IPS DF 4.7 (cell line): ENCODE measurements around the gene SLC6A2.

Experiments used
- DNase-seq: peaks from one replicate; pipeline ENCODE4 v3.0.0-alpha.2; 2013; ENCODE audit warnings: low spot score; ENCODE audit errors: extremely low read depth

SLC6A2 gene

GRCh38 chr16:55671206-55671973 lies 15.6 kb downstream of the SLC6A2 start:
- no peak for DNase-seq

- no peak for DNase-seq
Measured at GRCh38 chr16:55671974-55672280, 16.1 kb downstream of the SLC6A2 start.

GRCh38 chr16:55672471-55672870 lies 16.7 kb downstream of the SLC6A2 start:
- DNase-seq, result no peak

- no peak for DNase-seq
Measured at GRCh38 chr16:55678161-55678821, 22.5 kb downstream of the SLC6A2 start.

- DNase-seq, result no peak
Measured at GRCh38 chr16:55682086-55682485, 26.3 kb downstream of the SLC6A2 start.

- no peak for DNase-seq
Measured at GRCh38 chr16:55685973-55686372, 30.2 kb downstream of the SLC6A2 start.

GRCh38 chr16:55686671-55687070 lies 30.9 kb downstream of the SLC6A2 start:
- DNase-seq, result no peak

- DNase-seq, result no peak
Measured at GRCh38 chr16:55687802-55688201, 32.0 kb downstream of the SLC6A2 start.

- DNase-seq, result no peak
Measured at GRCh38 chr16:55690841-55691240, 35.1 kb downstream of the SLC6A2 start.

GRCh38 chr16:55691771-55692170 lies 36.0 kb downstream of the SLC6A2 start:
- DNase-seq, result no peak

GRCh38 chr16:55695595-55695994 lies 39.8 kb downstream of the SLC6A2 start:
- no peak for DNase-seq

GRCh38 chr16:55697867-55698266 lies 42.1 kb downstream of the SLC6A2 start:
- no peak for DNase-seq

GRCh38 chr16:55698331-55698730 lies 42.5 kb downstream of the SLC6A2 start:
- DNase-seq, result no peak

- no peak for DNase-seq
Measured at GRCh38 chr16:55698946-55699345, 43.2 kb downstream of the SLC6A2 start.

- DNase-seq, result no peak
Measured at GRCh38 chr16:55699616-55700015, 43.8 kb downstream of the SLC6A2 start.

- DNase-seq, result no peak
Measured at GRCh38 chr16:55700067-55700466, 44.3 kb downstream of the SLC6A2 start.

- DNase-seq, result no peak
Measured at GRCh38 chr16:55700961-55701360, 45.2 kb downstream of the SLC6A2 start.

GRCh38 chr16:55701442-55702319 lies 45.9 kb downstream of the SLC6A2 start:
- DNase-seq, result no peak

GRCh38 chr16:55703003-55704001 lies 47.5 kb downstream of the SLC6A2 start:
- no peak for DNase-seq

GRCh38 chr16:55706739-55707384 lies 51.1 kb downstream of the SLC6A2 start:
- no peak for DNase-seq
